ENCODE results near the gene MYBPH. TPM values are rescaled to one million over a fixed set of nuclear protein-coding genes. Genes with fewer than 3 reads are reported as not detected.

MYBPH gene
- polyA plus RNA-seq = not detected

DNA sequence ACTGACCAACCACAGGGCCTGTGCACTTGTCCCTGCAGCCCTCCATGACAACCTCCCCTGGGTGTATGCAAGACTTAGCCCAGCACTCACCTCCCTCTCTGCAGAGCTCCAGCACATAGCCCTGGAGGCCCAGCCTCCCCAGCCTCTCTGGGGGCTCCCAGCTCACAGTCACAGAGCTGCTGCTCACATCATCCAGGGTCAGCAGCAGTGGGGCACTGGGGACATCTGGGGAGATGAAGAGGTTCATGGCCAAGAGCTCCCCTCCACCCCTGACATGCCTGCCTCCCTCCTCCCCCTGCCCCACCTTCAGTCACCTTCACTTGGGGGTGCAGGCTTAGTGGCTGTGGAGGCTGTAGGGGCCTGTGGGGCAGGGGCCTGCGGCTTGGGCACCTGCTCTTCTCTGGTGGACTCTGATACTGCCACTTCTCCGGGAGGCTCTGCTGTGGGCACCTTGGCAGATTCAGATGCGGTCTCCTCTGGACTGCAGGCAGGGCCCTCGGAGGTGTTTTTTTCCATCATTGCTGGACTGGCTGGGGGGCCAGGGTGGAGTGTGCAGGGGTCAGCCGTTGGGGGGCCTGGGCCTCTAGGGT is at the start of gene MYBPH:
TSS of gene MYBPH (minus strand) at position 590 of the 590 bp plus-strand sequence. CDS start at position 519, 71 bp downstream.
- Histone ChIP-seq H3K27ac (ENCODE audit: low read depth in 2 of 2, low read length in 1 of 2) (no peak within 1 kb of the TSS), H3K4me3 (ENCODE audit: low read depth in 1 of 2, low read length in 2 of 2) (no peak within 1 kb of the TSS), H3K9me3 (ENCODE audit: control insufficient read depth in 2 of 2, insufficient read depth in 1 of 2, low read depth in 1 of 2, low read length in 1 of 2) (no peaks in the 10 kb centered on the region), H3K36me3 (ENCODE audit: control insufficient read depth in 2 of 2, insufficient read depth in 2 of 2, low read length in 1 of 2) (no peaks in the 10 kb centered on the region), H3K27me3 (ENCODE audit: control insufficient read depth in 1 of 2, insufficient read depth in 2 of 2, low read length in 2 of 2) (no peaks in the 10 kb centered on the region), H3K4me1 (ENCODE audit: control insufficient read depth in 2 of 2, insufficient read depth in 2 of 2, low read length in 1 of 2) (no peaks in the 10 kb centered on the region)
- WGBS, 2 donors = 78 to 84% methylated on average over 5 of the region's 5 CpGs

- no peaks in the 10 kb centered on the region for H3K4me1 ChIP-seq (ENCODE audit: control insufficient read depth in 2 of 2, insufficient read depth in 2 of 2, low read length in 1 of 2)
- 58 to 61% methylated on average over 4 of the region's 4 CpGs for WGBS, 2 donors
These were observed 49.4 kb upstream of the MYBPH start for GRCh38 chr1:203225071-203225470.

DNA sequence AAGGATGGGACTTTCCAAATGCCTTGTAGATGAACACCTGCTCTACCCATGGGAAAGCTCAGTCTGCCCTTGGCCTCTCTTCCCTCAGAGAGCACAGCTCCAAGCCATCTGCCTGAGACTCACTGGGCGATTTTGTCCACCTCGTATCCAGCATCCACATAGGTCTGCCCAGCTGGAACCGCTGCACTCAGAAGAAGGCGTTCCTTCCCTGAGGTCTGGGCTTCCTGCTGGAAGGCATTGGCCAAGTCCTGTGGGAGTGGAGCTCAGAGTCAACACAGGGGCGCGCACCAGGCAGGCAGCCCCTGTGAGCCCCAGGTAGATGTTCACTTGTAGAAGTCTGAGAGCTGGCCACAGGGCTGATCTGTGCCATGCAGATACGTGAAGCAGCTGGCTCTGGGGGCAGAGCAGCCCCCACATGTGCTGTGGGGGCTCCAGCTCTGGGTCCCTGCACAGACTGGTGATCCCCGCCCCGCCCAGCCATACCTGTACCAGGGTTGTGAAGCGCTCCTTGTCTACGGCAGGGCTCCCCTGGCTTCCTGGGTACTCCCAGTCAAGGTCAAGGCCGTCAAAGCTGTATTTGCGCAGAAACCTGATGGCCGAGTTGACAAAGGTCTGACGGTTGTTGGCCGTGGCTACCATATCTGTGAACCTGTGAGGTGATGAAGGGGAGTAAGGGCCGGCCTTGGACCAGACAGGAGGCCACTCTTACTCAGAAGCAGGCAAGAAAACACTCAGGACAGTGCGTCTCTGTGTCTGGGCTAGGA is 47.6 kb upstream of the MYBPH start:
- Histone ChIP-seq H3K4me3 (ENCODE audit: low read depth in 1 of 2, low read length in 2 of 2) (no peak overlapping the region), H3K4me1 (ENCODE audit: control insufficient read depth in 2 of 2, insufficient read depth in 2 of 2, low read length in 1 of 2) (no peaks in the 10 kb centered on the region), H3K36me3 (ENCODE audit: control insufficient read depth in 2 of 2, insufficient read depth in 2 of 2, low read length in 1 of 2) (no peaks in the 10 kb centered on the region), H3K27ac (ENCODE audit: low read depth in 2 of 2, low read length in 1 of 2) (no peak overlapping the region), H3K9me3 (ENCODE audit: control insufficient read depth in 2 of 2, insufficient read depth in 1 of 2, low read depth in 1 of 2, low read length in 1 of 2) (no peaks in the 10 kb centered on the region), H3K27me3 (ENCODE audit: control insufficient read depth in 1 of 2, insufficient read depth in 2 of 2, low read length in 2 of 2) (no peaks in the 10 kb centered on the region)
- 81 to 87% methylated on average over 18 of the region's 18 CpGs for WGBS, 2 donors

More at GRCh38 chr1:203225071-203225470, 49.4 kb upstream of the MYBPH start:
- H3K9me3 ChIP-seq (ENCODE audit: control insufficient read depth in 2 of 2, insufficient read depth in 1 of 2, low read depth in 1 of 2, low read length in 1 of 2) = no peaks in the 10 kb centered on the region
- no peak overlapping the region for H3K4me3 ChIP-seq (ENCODE audit: low read depth in 1 of 2, low read length in 2 of 2)
- H3K36me3 ChIP-seq (ENCODE audit: control insufficient read depth in 2 of 2, insufficient read depth in 2 of 2, low read length in 1 of 2) = no peaks in the 10 kb centered on the region
- no peaks in the 10 kb centered on the region for H3K27me3 ChIP-seq (ENCODE audit: control insufficient read depth in 1 of 2, insufficient read depth in 2 of 2, low read length in 2 of 2)
- no peak overlapping the region for H3K27ac ChIP-seq (ENCODE audit: low read depth in 2 of 2, low read length in 1 of 2)

GRCh38 chr1:203219934-203220333 is 44.3 kb upstream of the MYBPH start:
- no peaks in the 10 kb centered on the region for H3K4me1 ChIP-seq (ENCODE audit: control insufficient read depth in 2 of 2, insufficient read depth in 2 of 2, low read length in 1 of 2)
- H3K36me3 ChIP-seq (ENCODE audit: control insufficient read depth in 2 of 2, insufficient read depth in 2 of 2, low read length in 1 of 2) = no peaks in the 10 kb centered on the region
- H3K9me3 ChIP-seq (ENCODE audit: control insufficient read depth in 2 of 2, insufficient read depth in 1 of 2, low read depth in 1 of 2, low read length in 1 of 2) = no peaks in the 10 kb centered on the region
- no peaks in the 10 kb centered on the region for H3K27me3 ChIP-seq (ENCODE audit: control insufficient read depth in 1 of 2, insufficient read depth in 2 of 2, low read length in 2 of 2)
- no peak overlapping the region for H3K4me3 ChIP-seq (ENCODE audit: low read depth in 1 of 2, low read length in 2 of 2)
- 81 to 86% methylated on average over 8 of the region's 8 CpGs for WGBS, 2 donors
- H3K27ac ChIP-seq (ENCODE audit: low read depth in 2 of 2, low read length in 1 of 2) = no peak overlapping the region

- H3K36me3 ChIP-seq (ENCODE audit: control insufficient read depth in 2 of 2, insufficient read depth in 2 of 2, low read length in 1 of 2) = no peaks in the 10 kb centered on the region
- WGBS, 2 donors = 83 to 89% methylated on average over 1 of the region's 1 CpG
- H3K27me3 ChIP-seq (ENCODE audit: control insufficient read depth in 1 of 2, insufficient read depth in 2 of 2, low read length in 2 of 2) = no peaks in the 10 kb centered on the region
These were observed 43.5 kb upstream of the MYBPH start for GRCh38 chr1:203219171-203219570.

DNA sequence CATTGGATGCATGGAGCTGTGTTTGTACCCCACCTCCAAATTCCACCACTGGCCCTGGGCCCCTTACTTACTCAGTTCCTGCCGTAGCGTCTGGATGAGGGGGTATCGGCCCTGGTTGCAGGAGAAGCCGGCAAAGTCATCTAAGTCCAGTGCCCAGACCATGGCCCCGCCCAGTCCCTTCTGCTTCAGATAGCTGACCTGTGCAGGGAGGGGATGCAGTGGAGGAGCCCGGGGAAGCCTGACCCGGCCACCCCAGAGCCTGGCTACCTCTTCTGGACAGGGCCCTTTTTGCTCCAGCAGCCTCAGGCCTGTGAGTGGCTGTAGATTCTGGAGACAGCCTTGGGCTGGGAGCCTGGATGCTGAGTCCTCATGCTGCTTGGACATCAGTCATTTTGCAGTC is 42.0 kb upstream of the MYBPH start:
- Histone ChIP-seq H3K27me3 (ENCODE audit: control insufficient read depth in 1 of 2, insufficient read depth in 2 of 2, low read length in 2 of 2) (no peaks in the 10 kb centered on the region), H3K4me3 (ENCODE audit: low read depth in 1 of 2, low read length in 2 of 2) (no peak overlapping the region), H3K36me3 (ENCODE audit: control insufficient read depth in 2 of 2, insufficient read depth in 2 of 2, low read length in 1 of 2) (no peaks in the 10 kb centered on the region), H3K4me1 (ENCODE audit: control insufficient read depth in 2 of 2, insufficient read depth in 2 of 2, low read length in 1 of 2) (no peaks in the 10 kb centered on the region), H3K27ac (ENCODE audit: low read depth in 2 of 2, low read length in 1 of 2) (no peak overlapping the region), H3K9me3 (ENCODE audit: control insufficient read depth in 2 of 2, insufficient read depth in 1 of 2, low read depth in 1 of 2, low read length in 1 of 2) (no peaks in the 10 kb centered on the region)
- 83 to 84% methylated on average over 7 of the region's 7 CpGs for WGBS, 2 donors

More at GRCh38 chr1:203219171-203219570, 43.5 kb upstream of the MYBPH start:
- no peaks in the 10 kb centered on the region for H3K9me3 ChIP-seq (ENCODE audit: control insufficient read depth in 2 of 2, insufficient read depth in 1 of 2, low read depth in 1 of 2, low read length in 1 of 2)
- no peak overlapping the region for H3K27ac ChIP-seq (ENCODE audit: low read depth in 2 of 2, low read length in 1 of 2)
- no peak overlapping the region for H3K4me3 ChIP-seq (ENCODE audit: low read depth in 1 of 2, low read length in 2 of 2)
- H3K4me1 ChIP-seq (ENCODE audit: control insufficient read depth in 2 of 2, insufficient read depth in 2 of 2, low read length in 1 of 2) = no peaks in the 10 kb centered on the region

DNA sequence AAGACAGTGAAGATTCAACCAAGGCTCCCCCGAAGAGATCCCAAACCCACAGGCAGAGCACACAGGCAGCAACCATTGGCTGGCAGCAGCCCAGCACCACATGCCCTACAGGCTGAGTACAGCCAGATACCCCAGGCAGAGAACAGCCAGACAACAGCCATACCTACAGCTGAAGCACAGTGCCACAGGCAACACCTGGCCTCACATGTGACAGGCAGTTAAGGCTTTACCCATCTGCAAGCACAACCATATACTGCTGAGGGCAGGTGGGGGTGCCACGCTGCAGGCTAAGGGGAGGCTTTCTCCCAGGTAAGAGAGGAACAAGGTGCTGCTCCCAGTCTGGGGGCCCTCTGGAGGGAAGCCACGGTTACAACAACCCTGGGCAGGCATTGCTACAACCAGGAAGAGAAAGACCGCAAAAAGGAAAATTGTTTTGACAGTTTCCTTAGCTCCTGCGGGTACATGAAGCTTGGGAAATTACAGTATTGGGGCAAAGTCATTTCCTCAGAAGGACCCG is 41.6 kb upstream of the MYBPH start:
- H3K9me3 ChIP-seq (ENCODE audit: control insufficient read depth in 2 of 2, insufficient read depth in 1 of 2, low read depth in 1 of 2, low read length in 1 of 2) = no peaks in the 10 kb centered on the region
- no peaks in the 10 kb centered on the region for H3K27me3 ChIP-seq (ENCODE audit: control insufficient read depth in 1 of 2, insufficient read depth in 2 of 2, low read length in 2 of 2)
- no peak overlapping the region for H3K4me3 ChIP-seq (ENCODE audit: low read depth in 1 of 2, low read length in 2 of 2)
- no peak overlapping the region for H3K27ac ChIP-seq (ENCODE audit: low read depth in 2 of 2, low read length in 1 of 2)
- no peaks in the 10 kb centered on the region for H3K4me1 ChIP-seq (ENCODE audit: control insufficient read depth in 2 of 2, insufficient read depth in 2 of 2, low read length in 1 of 2)
- no peaks in the 10 kb centered on the region for H3K36me3 ChIP-seq (ENCODE audit: control insufficient read depth in 2 of 2, insufficient read depth in 2 of 2, low read length in 1 of 2)
- WGBS, 2 donors = 45 to 49% methylated on average over 6 of the region's 6 CpGs

GRCh38 chr1:203216274-203217138 is 40.9 kb upstream of the MYBPH start:
- no peaks in the 10 kb centered on the region for H3K9me3 ChIP-seq (ENCODE audit: control insufficient read depth in 2 of 2, insufficient read depth in 1 of 2, low read depth in 1 of 2, low read length in 1 of 2)
- WGBS, 2 donors = 35 to 36% methylated on average over 19 of the region's 19 CpGs
- H3K4me1 ChIP-seq (ENCODE audit: control insufficient read depth in 2 of 2, insufficient read depth in 2 of 2, low read length in 1 of 2) = no peaks in the 10 kb centered on the region
- no peak overlapping the region for H3K27ac ChIP-seq (ENCODE audit: low read depth in 2 of 2, low read length in 1 of 2)
- H3K36me3 ChIP-seq (ENCODE audit: control insufficient read depth in 2 of 2, insufficient read depth in 2 of 2, low read length in 1 of 2) = no peaks in the 10 kb centered on the region
- no peak overlapping the region for H3K4me3 ChIP-seq (ENCODE audit: low read depth in 1 of 2, low read length in 2 of 2)
- no peaks in the 10 kb centered on the region for H3K27me3 ChIP-seq (ENCODE audit: control insufficient read depth in 1 of 2, insufficient read depth in 2 of 2, low read length in 2 of 2)

- Histone ChIP-seq H3K4me3 (ENCODE audit: low read depth in 1 of 2, low read length in 2 of 2) (no peak overlapping the region), H3K4me1 (ENCODE audit: control insufficient read depth in 2 of 2, insufficient read depth in 2 of 2, low read length in 1 of 2) (no peaks in the 10 kb centered on the region), H3K36me3 (ENCODE audit: control insufficient read depth in 2 of 2, insufficient read depth in 2 of 2, low read length in 1 of 2) (no peaks in the 10 kb centered on the region), H3K27ac (ENCODE audit: low read depth in 2 of 2, low read length in 1 of 2) (no peak overlapping the region), H3K9me3 (ENCODE audit: control insufficient read depth in 2 of 2, insufficient read depth in 1 of 2, low read depth in 1 of 2, low read length in 1 of 2) (no peaks in the 10 kb centered on the region), H3K27me3 (ENCODE audit: control insufficient read depth in 1 of 2, insufficient read depth in 2 of 2, low read length in 2 of 2) (no peaks in the 10 kb centered on the region)
- WGBS, 2 donors = 66 to 68% methylated on average over 9 of the region's 9 CpGs
These were observed 39.9 kb upstream of the MYBPH start for GRCh38 chr1:203215573-203215972.
